OCI-LY3 (cell line): Measurements from ENCODE around the gene BBIP1.

ENCODE experiments used
- H2AFZ ChIP-seq: fragments of 200-600, 300-600 bp; shearing (Covaris generic); 2 replicates; pipeline ENCODE4 v1.6.0; 2014; ENCODE audit warnings: antibody characterized with exemption, low read depth, low read length
- H3K27ac ChIP-seq: fragments of 200-600, 300-600 bp; sonication (generic); 2 replicates; pipeline ENCODE4 v1.5.1; 2014; ENCODE audit warnings: mild to moderate bottlenecking, low read length, moderate library complexity, mixed read lengths
- H3K27me3 ChIP-seq: fragments of 200-600, 300-600 bp; sonication (generic); 2 replicates; pipeline ENCODE4 v1.6.1; 2014; ENCODE audit warnings: low read depth, low read length, mixed read lengths
- H3K36me3 ChIP-seq: fragments of 200-600, 300-600 bp; sonication (generic); replicated peaks from 2 replicates; pipeline ENCODE3; 2014; ENCODE audit warnings: low read depth, low read length, mixed read lengths
- H3K4me1 ChIP-seq: fragments of 300-600, 200-600 bp; sonication (generic); 2 replicates; pipeline ENCODE4 v1.6.1; 2014; ENCODE audit warnings: low read length, mixed read lengths
- H3K4me2 ChIP-seq: fragments of 200-600, 300-600 bp; sonication (generic); 2 replicates; pipeline ENCODE4 v1.6.1; 2014; ENCODE audit warnings: low read length, mixed read lengths
- H3K4me3 ChIP-seq: fragments of 300-600, 200-600 bp; sonication (generic); 2 replicates; pipeline ENCODE4 v1.5.1; 2014; ENCODE audit warnings: antibody characterized with exemption, mild to moderate bottlenecking, low read length, moderate library complexity
- H3K79me2 ChIP-seq: fragments of 300-600, 200-600 bp; shearing (Covaris generic); 2 replicates; pipeline ENCODE4 v1.6.1; 2014; ENCODE audit warnings: mild to moderate bottlenecking, low read length, mixed read lengths
- H3K9ac ChIP-seq: fragments of 300-600, 200-600 bp; shearing (Covaris generic); 2 replicates; pipeline ENCODE4 v1.6.0; 2014; ENCODE audit warnings: mild to moderate bottlenecking, low read length, moderate library complexity
- H3K9me3 ChIP-seq: fragments of 200-600, 300-600 bp; shearing (Covaris generic); 2 replicates; pipeline ENCODE4 v1.6.1; 2014; ENCODE audit warnings: low read length, mixed read lengths; ENCODE audit not compliant: insufficient read depth
- H4K20me1 ChIP-seq: fragments of 200-600, 300-600 bp; sonication (generic); 2 replicates; pipeline ENCODE4 v1.6.1; 2016; ENCODE audit warnings: low read length, mixed read lengths; ENCODE audit not compliant: insufficient read depth
- CTCF ChIP-seq: fragments of 200-600, 300-600 bp; sonication (generic); IDR thresholded peaks from 2 replicates; pipeline ENCODE4 v1.5.1; 2014; ENCODE audit warnings: antibody characterized with exemption, low read length, low read depth
- EZH2phosphoT487 ChIP-seq: fragments of 200-600 bp; shearing (Covaris generic); IDR thresholded peaks from 2 replicates; pipeline ENCODE4 v1.6.1; 2018; ENCODE audit warnings: antibody characterized with exemption, mixed run types, low read depth

BBIP1 gene

GRCh38 chr10:110912374-110912773 lies 6.6 kb downstream of the BBIP1 start:
- no peak overlapping the region for H2AFZ ChIP-seq
- H3K4me2 ChIP-seq, result no peak overlapping the region
- H3K36me3 ChIP-seq, result no peaks in the 10 kb centered on the region
- no peaks in the 10 kb centered on the region for H3K79me2 ChIP-seq
- H3K4me1 ChIP-seq, result no peaks in the 10 kb centered on the region; the same call in 1 of the 2 replicates
- H3K9ac ChIP-seq, result no peak overlapping the region
- no peaks in the 10 kb centered on the region for H4K20me1 ChIP-seq
- no peaks in the 10 kb centered on the region for H3K9me3 ChIP-seq
- no peaks in the 10 kb centered on the region for H3K27me3 ChIP-seq
- TF ChIP-seq CTCF, result no peak
- TF ChIP-seq EZH2phosphoT487, result no peak
- no peak overlapping the region for H3K4me3 ChIP-seq
- no peak overlapping the region for H3K27ac ChIP-seq

- Histone ChIP-seq H3K27ac (no peak overlapping the region), H3K9me3 (no peaks in the 10 kb centered on the region), H3K4me1 (no peaks in the 10 kb centered on the region)
Observed at GRCh38 chr10:110910138-110910537, 8.8 kb downstream of the BBIP1 start.

GRCh38 chr10:110903280-110904278 lies 15.4 kb downstream of the BBIP1 start:
- no peaks in the 10 kb centered on the region for H3K27me3 ChIP-seq
- no peak overlapping the region for H3K4me2 ChIP-seq
- no peaks in the 10 kb centered on the region for H3K4me1 ChIP-seq
- no peak overlapping the region for H2AFZ ChIP-seq
- H3K9me3 ChIP-seq, result no peaks in the 10 kb centered on the region
- no peaks in the 10 kb centered on the region for H3K79me2 ChIP-seq
- no peak overlapping the region for H3K4me3 ChIP-seq
- H3K9ac ChIP-seq, result no peak overlapping the region
- peaks cover 3% of the 10 kb centered on the region for H3K36me3 ChIP-seq
- no peak overlapping the region for H3K27ac ChIP-seq
- no peaks in the 10 kb centered on the region for H4K20me1 ChIP-seq
- no peak for TF ChIP-seq EZH2phosphoT487
- no peak for TF ChIP-seq CTCF

More at GRCh38 chr10:110910138-110910537, 8.8 kb downstream of the BBIP1 start:
- no peak for TF ChIP-seq EZH2phosphoT487
- no peak for TF ChIP-seq CTCF
- Histone ChIP-seq H3K9ac (no peak overlapping the region), H3K79me2 (no peaks in the 10 kb centered on the region), H4K20me1 (no peaks in the 10 kb centered on the region), H3K27me3 (no peaks in the 10 kb centered on the region), H3K4me3 (no peak overlapping the region), H3K4me2 (no peak overlapping the region), H3K36me3 (no peaks in the 10 kb centered on the region), H2AFZ (no peak overlapping the region)

GRCh38 chr10:110901954-110902819 lies 16.8 kb downstream of the BBIP1 start:
- Histone ChIP-seq H3K9me3 (no peaks in the 10 kb centered on the region), H3K79me2 (no peaks in the 10 kb centered on the region), H3K4me3 (no peak overlapping the region), H3K27me3 (no peaks in the 10 kb centered on the region), H3K36me3 (peaks cover 4% of the 10 kb centered on the region), H4K20me1 (no peaks in the 10 kb centered on the region), H2AFZ (no peak overlapping the region), H3K9ac (no peak overlapping the region), H3K27ac (no peak overlapping the region), H3K4me1 (no peaks in the 10 kb centered on the region), H3K4me2 (no peak overlapping the region)
- no peak for TF ChIP-seq CTCF
- TF ChIP-seq EZH2phosphoT487, result no peak
